HCEC 1CT (cell line): ENCODE measurements around the gene COPZ2.
"Not testable (repeated sequence)": the region's sequence is repeated elsewhere in the genome, so short reads cannot be mapped to it uniquely, and the experiment has no call there.

ENCODE experiments used
- DNase-seq: peaks from one replicate; pipeline ENCODE4 v3.0.0-alpha.2; 2017

COPZ2 gene

DNA sequence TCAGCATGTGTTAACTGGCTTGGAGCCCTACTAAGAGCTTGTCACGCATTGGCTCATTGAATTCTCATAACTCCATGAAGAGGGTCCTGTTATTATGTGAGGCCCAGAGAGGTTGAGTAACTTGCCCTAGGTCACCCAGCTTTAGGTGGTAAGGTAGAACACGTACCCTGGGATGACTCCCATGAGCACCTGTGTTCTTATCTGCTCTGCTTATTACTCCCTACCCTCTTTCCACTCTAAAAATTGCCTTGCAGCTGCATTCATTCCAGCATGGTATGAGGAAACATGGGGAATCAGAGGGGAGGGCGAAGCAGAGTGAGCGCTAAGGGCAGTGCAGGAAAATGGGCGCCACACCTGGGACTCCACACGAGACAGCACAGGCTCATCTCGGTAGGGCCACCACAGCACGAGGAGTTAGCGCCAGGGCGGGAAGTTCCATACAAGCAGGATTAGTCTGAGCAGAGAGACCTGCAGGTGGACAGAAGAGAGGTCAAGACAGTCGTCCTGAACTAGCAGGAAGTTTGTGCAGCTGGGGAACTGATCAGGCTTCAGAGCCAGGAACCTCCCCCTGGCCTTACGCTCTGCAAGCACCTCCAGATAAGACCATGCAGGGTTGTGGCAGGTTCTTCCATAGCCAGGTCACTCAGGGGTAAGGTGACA lies 10.1 kb downstream of the COPZ2 start:
- no peak for DNase-seq

DNA sequence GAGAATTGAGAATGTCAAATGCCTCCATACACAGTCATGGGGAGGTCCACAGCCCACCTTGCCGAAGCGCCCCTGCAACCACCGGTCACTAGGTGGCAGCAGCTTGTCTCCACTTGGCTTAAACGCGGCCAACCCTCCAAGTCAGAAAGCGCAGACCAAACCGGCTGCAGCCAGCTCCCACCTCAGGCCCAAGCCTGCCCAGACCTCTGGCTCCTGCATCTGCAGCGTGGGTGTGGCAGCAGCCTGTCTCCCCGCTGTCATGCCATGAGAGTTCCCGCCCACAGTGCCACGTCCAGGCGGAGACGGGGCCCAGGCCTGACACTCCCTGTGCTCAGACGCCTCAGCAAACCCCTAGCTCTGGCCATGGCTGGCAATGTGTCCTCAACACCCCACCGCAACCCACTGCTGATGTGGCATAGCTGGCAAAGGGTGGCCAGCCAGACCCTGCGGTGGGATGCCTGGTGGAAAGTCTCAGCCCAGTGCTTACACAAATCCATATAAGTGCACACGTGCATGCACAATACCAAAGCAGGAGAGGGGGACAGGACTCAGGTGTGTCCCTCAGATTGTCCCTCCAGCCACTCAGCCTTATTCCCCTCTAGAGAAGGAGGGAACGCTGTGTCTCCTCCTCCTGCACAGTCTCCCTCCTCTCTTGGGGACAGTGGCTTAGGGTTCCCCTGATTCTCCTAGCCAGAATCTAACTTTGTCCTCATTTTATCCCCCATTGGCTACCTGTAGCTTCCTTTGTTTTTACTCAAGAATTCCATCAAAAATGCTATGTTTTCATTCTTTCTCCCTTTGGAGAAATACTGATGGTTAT lies 10.9 kb downstream of the COPZ2 start:
- DNase-seq: peak; percentile 83

DNA sequence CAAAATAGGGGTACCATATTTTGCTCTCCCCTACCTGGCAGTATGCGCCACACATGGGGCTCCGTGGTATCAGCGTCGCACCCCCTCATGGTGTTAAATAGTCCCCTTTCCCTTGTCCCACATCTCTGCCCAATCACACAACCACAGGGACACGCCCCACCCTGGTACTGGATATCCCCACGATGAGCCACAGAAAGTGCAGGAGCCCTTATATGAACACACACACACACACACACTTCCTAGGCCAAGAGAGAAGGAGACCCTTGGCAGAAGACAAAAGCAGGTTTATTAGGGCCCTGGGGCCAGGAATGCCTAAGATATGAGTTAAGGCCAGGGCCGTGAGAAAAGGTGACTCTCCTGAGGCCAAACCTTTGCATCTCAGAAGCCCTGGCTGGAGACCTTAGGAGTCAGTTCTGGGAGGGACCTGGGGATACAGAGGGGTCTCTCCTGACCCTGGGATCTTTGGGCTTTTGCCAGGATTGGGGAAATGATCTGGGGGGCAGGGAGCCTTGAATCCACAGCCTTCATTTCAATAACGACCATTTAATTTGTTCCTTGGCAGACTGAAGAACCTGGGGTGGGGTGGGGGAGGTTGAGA lies 11.6 kb downstream of the COPZ2 start:
- no peak for DNase-seq

DNA sequence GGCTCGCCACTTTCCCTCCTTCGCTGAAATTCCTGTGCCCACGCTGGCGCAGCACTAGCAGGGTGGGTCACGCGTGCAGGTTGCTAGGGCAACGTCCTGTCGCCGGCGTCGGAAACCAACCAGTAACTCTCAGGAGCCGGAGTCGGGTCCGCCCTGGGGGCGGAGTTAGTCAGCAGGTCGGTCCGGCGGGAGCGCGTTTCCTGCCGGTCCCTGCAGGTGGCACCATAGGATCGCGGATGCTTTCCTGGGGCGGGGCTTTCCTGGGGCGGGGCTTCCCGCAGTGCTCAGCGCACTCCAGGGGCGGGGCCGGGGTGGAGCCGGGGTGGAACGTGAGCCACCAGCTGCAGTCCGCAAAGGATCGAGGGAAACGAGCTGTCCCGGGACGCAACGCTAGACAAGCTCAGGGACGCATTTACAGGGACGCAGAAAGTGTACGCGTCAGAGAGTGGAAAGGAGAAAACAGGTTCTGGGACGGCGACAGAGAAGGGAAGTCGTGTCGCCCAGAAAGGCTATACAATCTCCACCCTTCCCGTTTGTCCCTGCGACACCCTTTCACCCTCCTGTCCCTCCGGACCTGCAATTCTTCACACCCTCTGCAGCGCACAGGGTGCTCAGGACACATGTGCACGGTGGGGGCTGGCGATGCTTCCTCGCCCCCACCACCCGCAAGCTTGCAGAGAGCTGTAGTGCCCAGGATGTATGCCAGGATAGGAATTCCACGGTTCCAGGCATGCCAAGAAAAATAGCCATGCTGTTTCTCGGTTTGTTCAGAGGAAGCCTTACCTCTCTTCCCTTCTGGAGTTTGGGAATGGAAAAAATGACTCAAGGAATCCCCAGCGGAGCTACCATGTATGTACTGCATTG lies 12.3 kb downstream of the COPZ2 start:
- peak; percentile 96 for DNase-seq

DNA sequence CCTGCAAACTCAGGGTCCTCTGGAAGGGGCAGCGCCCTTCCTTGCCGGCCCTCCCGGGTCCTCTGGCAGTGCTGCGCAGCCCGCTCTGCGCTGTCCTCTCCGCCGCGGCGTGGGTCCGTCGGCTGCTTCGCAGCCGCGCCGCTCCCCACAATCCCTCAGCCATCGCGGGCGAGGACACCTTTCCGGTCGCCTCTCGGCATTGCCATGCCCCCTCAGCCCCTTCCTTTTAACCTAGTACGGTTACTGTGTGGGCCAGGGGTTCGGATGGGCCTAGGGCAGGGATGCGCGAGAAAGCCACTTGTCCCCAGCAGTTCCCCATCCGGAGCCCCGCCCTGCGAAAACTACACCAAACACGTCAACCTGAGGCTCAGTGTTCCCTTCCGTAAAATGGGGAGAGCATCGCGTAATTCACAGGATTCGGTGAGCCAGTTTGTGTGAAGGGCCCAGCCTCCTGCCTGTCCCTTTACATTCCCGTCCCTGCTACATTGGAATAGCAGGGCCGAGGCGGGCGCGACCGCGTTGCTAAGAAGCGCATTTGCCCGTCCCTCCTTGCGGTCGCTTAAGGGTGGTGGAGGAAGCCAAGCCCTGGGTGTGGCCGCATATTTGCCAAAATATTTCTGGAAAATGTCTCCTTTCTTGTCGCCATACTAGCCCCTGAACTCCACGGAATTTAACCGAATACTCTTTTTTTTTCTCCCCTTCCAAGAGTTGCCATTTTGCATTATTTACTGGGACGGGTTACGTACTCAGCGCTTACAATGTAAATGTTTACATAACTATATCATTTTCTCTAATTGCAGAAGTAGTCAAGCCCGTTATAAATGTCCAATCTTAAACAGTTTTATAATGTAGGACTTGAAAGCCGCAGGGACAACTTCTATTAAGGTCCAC lies 13.2 kb downstream of the COPZ2 start:
- DNase-seq: no peak

DNA sequence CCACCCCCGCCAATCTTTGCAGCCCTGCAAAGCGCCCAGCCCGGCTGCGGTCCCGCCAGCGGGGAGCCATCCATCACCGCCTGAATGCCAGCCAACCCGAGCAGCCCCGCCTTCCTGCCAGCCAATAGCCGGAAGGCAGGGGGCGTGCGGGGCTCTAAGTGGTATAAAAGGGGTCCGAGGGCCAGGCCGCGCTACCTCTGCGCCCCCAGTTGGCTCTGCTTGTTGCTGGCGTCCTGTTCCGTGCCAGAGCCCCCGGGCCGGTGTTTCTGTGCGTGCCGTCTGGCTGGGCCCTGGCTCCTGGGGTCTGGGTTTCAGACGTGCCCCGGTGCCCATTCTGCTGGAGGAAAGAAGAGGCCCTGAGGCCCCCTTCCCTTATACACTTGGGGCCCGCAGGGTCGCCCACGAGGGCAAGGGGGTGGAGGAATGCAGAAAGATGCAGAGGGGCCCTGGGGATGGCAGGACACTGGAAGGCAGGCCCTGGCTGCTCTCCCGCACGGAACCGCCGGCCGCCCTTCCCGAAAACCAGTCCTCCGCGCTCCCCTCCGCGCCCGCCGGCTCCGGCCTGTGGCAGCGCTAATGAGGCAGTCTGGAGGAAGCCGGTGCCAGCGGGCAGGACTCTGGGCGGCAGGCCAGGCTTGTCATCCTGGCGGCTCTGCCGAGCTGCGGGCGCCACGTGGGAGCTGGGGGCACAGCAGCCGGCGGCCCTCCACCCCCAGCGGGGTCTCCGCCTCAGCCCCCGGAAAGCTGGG lies 14.0 kb downstream of the COPZ2 start:
- peak; percentile 68 for DNase-seq

DNA sequence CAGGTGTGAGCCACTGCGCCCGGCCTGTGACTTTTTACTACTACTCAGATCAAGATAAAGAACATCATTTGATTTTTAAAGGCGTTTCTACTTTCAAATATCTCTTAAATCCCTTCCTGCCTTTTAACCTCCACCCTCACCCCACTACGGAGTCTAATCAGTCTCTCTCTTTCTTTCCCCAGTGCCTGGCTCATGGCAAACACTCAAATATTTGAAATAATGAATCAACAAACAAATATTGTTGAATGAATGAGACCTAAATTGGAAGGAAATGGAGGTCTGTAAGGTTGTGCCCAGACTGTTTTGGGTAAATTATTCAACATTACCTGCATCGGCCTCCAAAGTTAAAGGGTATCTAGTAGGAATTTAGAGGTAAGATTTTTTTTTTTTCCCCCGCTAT lies 14.7 kb downstream of the COPZ2 start:
- no peak for DNase-seq

DNA sequence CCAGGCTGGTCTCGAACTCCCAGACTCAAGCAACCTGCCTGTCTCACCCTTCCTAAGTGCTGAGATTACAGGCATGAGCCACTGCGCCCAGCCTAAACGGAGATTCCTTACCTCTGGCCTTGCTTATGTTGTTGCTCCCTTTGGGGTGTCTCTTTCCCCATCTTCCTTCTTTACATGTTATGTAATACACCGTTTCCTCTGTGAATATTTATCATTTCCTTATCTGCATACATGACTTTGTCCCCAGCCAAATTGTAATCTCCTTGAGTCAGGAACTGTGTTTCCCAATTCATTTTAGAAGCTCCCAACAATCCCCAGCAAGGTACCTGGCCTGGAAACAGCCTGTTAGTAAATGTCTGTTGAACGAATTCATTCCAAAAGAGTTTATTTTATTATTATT lies 15.7 kb downstream of the COPZ2 start:
- no peak for DNase-seq

DNA sequence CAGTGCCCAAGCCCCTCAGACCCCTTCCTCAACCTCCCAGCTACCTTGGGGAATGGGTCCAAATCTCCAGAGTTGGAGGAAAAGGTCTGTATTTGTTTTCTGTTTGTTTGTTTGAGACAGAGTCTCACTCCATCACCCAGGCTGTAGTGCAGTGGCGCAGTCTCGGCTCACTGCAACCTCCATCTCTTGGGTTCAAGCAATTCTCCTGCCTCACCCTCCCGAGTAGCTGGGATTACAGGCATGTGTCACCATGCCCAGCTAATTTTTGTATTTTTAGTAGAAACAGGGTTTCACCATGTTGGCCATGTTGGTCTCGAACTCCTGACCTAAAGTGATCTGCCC lies 19.8 kb downstream of the COPZ2 start:
- DNase-seq: not testable (repeated sequence)

DNA sequence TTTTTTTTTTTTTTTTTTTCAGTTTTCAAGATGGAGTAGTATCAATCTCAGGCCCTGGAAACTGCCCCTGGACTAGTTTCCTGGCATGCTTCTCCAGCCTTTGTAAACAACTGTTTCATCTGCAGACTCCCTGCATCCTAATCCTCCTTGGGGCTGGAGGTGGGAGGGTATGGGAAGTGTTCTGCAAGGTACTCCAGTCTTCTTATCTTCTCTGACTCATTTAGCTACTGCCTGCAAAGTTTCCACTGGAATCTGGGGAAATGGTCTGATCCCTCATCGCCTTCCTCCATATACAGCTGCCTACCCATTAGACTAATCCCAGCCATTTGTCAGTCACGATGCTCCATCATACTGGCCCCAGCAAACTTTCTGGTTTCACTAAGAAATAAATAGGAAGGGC lies 21.5 kb downstream of the COPZ2 start:
- DNase-seq: no peak

DNA sequence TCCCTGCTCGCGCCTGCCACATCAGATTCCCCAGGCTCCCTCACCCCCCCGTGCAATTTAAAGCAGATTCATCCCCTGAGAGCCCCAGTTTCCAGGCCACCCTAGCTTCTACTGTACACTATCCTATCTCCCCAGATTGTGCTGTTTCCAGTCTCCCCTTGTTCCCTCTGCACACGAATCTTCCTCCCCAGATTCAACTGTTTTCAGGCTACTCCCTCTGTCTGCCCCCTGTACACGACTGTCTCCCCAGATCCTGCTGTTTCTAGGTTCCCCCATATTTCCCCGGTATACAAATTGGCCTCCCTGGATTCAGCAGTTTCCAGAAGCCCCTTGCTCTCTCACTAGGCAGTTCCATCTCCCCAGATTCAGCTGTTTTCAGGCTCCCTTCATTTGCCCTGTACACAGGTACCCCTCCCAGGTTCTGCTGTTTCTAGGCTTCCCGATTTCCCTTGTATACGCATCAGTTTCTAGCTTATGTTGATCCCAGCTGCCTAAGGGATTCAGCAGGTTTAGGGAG lies 22.9 kb downstream of the COPZ2 start:
- DNase-seq: no peak

DNA sequence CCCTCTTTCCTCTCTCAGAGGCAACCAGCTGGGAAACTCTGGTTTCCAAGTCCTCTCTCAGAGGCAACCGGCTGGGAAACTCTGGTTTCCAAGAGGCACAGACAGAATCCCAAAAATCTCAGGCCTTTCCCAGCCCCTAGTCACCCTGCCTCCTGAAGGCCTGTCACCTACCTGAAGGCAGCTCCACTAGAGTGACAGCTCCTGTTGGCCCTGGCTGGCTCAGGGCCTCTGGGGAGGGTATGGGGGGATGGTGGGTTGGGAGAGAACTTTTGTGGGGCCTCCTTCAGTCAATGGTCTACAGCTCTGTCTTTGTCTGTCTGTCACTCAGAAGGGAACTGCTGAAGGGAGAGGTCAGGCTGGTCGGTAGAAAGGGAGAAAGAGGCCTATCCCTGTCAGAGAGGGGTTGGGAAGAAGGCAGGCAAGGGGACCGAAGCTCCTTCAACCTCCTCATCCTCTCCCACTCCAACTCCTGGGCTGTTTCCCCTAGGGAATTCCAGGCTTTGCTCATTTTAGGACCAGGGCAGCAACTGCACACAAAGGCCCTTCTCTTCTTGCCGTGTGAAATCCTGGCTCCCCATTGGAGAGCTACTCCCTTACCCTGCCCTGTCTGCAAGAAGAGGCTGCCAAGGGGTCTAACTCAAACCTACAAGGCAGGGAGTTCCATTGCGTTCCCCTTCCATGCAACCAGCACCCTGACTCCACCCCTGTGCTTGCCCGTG lies 23.6 kb downstream of the COPZ2 start:
- DNase-seq: no peak

DNA sequence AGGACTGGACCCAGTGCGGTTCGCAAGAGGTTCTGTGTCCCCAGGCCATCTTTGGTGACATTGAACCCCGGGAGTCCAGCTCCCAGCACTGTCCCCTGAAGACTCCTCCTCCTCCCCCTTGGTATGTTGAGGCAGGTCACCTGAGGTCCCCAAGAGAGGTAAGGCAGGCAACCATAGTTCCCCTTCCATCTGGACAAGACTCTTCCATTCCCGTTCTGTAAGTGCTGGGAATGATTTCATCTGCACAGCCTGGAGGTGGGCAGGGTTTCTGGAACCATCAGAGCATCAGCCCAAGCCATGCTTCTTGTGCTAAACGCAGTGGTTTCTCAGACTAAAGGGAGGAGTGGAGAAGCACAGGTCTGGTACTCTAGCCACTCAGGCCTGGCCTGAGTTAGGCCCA lies 24.9 kb downstream of the COPZ2 start:
- DNase-seq: no peak

DNA sequence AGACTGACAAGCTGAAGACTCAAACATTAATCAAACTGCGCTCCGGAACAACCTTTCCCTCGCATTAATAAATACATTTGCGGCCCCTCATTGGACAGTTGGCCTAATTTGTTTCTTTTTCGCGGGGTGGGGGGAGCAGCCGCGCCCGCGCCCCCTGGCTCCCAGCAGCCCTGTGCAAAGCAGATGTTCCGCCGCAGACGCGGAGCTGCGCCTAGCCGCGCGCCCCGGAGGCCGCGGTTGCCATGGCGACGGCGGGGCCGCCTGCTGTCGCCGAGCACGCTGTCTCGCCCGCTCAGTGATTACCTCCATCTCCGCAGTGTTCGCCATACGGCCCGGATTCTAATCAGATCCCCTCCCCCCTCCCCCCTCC lies 25.5 kb downstream of the COPZ2 start:
- DNase-seq: no peak

DNA sequence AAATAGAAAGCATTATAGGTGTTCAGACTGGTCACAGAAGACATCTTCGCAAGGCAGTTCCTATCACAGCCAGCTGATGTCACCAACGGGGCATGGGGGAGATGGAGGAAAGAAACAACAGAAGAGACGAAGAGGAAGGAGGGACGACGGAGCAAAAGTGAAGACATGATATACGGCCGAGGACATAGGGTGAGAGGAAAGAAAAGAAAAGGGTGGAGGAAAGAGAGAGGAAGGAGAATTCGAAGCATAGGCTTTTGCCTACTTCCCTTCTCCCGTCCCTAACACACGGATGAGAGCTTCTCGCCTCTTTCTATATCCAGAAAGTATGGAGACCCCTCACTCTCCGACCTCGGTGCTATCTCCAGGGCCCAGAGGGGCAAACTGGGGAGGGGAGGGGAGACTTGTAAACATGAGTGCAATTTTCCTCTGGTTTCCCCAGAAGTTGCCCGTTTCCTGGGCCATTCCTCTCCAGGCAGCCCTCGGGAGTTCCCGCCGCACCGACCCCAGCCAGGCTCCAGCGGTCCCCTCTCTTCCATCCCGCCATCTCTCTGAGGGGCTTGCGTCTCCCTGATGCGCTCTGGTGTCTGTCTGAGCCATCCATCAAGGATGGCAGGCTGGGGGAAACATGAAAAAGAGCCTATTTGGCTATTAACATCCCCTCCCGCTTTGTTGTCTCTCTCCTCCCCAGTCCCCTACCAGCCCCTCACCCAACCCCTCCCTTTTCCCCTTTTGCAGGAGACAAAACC lies 26.0 kb downstream of the COPZ2 start:
- DNase-seq: no peak

DNA sequence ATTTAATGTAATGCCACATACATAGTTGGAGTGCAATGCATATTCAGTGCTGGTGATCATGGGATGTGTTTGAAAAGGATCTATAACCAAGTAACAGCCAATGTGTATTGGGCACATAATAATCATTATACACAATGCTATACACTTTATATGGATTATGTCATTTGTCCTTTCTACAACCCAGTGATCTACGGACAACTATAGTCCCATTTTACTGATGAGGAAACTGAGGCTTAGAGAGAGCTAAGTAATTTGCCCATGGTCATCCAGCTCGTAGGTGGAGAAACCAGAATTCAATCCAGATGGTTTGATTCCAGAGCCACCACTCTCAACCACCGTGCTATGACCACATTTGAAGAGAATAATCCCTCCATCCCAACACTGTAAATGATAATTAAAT lies 27.4 kb downstream of the COPZ2 start:
- DNase-seq: no peak

DNA sequence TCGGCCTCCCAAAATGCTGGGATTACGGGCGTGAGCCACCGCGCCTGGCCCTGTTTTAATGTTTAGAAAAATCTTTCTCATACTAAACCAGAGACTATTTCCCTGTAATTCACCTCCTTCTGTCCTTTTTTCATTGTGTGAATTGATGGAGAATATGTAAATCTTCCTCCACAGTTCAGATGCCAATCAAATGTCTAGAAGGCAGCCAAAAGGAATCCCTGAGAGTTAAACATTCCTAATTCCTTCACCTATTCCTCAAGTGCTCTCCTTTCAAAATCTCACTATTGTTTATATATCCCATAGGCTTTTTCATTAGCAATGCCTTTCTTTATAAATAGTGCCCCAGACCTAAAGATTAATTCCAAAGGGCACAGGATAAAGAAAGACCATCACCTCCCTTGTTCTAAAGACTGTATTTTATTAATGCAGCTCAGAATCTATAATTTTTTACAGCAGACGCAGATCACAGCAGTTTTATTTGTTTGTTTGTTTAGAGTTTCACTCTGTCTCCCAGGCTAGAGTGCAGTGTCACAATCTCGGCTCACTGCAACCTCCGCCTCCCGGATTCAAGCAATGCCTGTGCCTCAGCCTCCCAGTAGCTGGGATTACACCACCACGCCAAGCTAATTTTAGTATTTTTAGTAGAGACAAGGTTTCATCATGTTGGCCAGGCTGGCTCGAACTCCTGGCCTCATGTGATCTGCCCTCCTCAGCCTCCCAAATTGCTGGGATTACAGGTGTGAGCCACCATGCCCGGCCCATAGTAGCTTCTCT lies 30.5 kb downstream of the COPZ2 start:
- no peak for DNase-seq

DNA sequence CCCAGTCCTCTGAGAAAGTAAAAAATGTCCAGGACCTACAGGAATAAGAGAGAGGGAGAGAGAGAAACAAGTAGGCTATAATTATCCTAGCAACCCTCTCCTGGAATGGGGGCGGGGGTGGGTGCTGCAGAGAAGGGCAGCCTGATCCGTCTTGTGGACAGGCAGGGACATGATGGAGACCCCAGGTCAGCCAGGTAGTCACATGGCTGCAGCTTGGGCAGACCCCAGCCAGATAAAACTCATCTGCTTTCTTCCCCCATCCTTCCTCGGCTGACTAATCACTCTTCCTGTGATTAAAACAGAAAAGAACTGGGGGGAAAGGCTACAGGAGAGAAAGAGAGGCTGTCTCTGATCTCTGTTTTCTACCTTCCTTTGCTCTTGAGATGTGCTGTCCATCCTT lies 32.6 kb downstream of the COPZ2 start:
- DNase-seq: no peak
